ENCODE results near the gene VGLL4. TPM values are rescaled to one million over a fixed set of nuclear protein-coding genes. Genes with fewer than 3 reads are reported as not detected.

The VGLL4 gene
- total RNA-seq, 2 donors from 2014 or later, result 57.7 to 63.7 TPM

DNA sequence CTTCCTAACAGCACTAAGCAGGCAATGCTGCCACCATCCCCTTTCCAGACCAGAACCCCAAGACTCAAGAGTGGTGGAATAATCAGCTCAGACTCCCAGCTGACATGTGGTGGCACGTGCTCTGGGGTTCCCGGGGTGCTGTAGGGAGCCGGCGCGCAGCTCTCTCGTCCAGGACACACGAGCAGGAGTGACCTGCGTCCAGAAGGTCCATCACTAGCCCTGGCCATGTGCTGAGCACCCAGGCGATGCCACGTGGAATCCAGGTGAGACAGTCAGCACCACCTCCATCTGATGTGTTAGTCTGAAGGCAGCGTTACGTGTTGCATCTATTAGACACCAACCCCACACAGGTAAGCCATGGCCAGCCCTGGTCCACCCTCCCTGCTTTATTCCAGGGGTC lies 78.2 kb downstream of the VGLL4 start:
- H3K4me1 ChIP-seq, result no peaks in the 10 kb centered on the region

DNA sequence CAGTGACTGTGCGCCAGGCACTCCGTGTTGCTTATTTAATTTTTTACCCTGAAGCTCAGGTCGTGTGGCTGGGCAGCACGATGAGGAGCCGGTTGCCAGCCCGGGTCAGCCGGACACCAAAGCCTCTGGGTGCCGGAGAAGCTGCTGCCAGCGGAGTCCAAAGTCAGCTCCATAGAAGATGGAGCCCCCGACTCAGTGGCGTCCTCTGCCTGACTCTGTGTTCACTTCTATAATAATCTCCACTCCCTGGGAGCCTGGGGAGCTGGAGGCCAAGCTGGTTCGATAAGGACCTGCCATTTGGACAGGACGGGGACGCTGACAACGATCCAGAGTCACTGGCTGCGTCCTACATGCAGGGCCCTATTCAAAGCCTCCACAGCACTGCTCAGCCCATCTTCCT lies 78.6 kb downstream of the VGLL4 start:
- H3K4me1 ChIP-seq, result no peaks in the 10 kb centered on the region
- no peak for DNase-seq
- no peaks in the 10 kb centered on the region for H3K36me3 ChIP-seq
- TF ChIP-seq, protein P1, sequence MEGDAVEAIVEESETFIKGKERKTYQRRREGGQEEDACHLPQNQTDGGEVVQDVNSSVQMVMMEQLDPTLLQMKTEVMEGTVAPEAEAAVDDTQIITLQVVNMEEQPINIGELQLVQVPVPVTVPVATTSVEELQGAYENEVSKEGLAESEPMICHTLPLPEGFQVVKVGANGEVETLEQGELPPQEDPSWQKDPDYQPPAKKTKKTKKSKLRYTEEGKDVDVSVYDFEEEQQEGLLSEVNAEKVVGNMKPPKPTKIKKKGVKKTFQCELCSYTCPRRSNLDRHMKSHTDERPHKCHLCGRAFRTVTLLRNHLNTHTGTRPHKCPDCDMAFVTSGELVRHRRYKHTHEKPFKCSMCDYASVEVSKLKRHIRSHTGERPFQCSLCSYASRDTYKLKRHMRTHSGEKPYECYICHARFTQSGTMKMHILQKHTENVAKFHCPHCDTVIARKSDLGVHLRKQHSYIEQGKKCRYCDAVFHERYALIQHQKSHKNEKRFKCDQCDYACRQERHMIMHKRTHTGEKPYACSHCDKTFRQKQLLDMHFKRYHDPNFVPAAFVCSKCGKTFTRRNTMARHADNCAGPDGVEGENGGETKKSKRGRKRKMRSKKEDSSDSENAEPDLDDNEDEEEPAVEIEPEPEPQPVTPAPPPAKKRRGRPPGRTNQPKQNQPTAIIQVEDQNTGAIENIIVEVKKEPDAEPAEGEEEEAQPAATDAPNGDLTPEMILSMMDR (IDR thresholded peaks at IDR 0.05), result no peak
- intact Hi-C loops (cut with DNase I), result no loop called here
- no peak overlapping the region for H3K4me3 ChIP-seq
- H3K9ac ChIP-seq (ENCODE audit: low read depth in 2 of 2, low read length in 2 of 2), result no peak overlapping the region
- no peaks in the 10 kb centered on the region for H3K9me3 ChIP-seq
- no peak overlapping the region for H3K27ac ChIP-seq
- no peaks in the 10 kb centered on the region for H3K27me3 ChIP-seq

More for the DNA sequence above, 78.2 kb downstream of the VGLL4 start:
- DNase-seq, result no peak
- TF ChIP-seq, protein P1 (IDR thresholded peaks at IDR 0.05), result no peak
- H3K27me3 ChIP-seq, result no peaks in the 10 kb centered on the region
- H3K9ac ChIP-seq (ENCODE audit: low read depth in 2 of 2, low read length in 2 of 2), result no peak overlapping the region
- no peak overlapping the region for H3K27ac ChIP-seq
- no peaks in the 10 kb centered on the region for H3K36me3 ChIP-seq
- intact Hi-C loops (cut with DNase I), result no loop called here
- H3K4me3 ChIP-seq, result no peak overlapping the region
- no peaks in the 10 kb centered on the region for H3K9me3 ChIP-seq

DNA sequence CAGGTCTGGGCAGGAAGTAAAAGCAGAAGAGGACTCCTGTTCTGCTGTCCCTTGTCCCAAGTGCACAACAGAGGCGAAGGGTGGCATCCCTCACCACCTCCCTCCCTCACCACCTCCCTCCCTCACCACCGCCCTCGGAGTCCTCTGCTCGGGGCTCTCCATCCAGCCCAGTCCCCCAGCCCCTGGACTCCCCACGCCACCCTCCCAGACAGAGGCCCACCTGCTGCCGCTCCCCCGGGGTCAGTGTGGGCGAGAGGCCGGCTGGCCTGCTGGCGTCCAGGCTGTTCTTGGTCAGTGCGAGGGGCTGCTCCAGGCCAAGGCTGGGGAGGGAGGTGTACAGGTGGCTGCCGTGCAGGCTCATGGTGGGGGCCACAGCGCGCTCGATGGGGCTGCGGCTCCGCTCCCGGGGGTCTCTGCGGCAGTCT lies 79.1 kb downstream of the VGLL4 start:
- Histone ChIP-seq H3K4me3 (no peak overlapping the region), H3K9me3 (no peaks in the 10 kb centered on the region), H3K27me3 (no peaks in the 10 kb centered on the region), H3K27ac (no peak overlapping the region), H3K4me1 (no peaks in the 10 kb centered on the region), H3K36me3 (no peaks in the 10 kb centered on the region), H3K9ac (ENCODE audit: low read depth in 2 of 2, low read length in 2 of 2) (no peak overlapping the region)
- TF ChIP-seq, protein P1 (IDR thresholded peaks at IDR 0.05), result no peak
- DNase-seq, result no peak
- intact Hi-C loops (cut with DNase I), result no loop called here

DNA sequence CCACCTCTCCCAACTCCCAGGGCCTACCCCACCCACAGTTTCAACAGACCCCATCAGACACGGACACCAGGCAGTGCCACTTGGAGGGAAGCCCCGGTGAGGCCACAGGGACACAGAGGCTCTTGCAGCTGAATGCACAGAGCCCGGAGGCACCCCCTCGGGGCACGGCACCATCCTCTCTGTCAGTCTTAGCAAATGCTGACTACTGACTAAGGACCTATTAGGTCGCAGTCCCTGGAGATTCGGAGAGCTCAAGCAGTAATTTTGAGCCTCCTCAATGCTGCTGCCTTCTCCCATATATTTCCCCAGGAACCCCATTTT lies 79.9 kb downstream of the VGLL4 start:
- no peak overlapping the region for H3K9ac ChIP-seq (ENCODE audit: low read depth in 2 of 2, low read length in 2 of 2)
- H3K4me3 ChIP-seq, result no peak overlapping the region
- H3K27ac ChIP-seq, result no peak overlapping the region
- H3K27me3 ChIP-seq, result no peaks in the 10 kb centered on the region
- intact Hi-C loops (cut with DNase I), result no loop called here
- no peaks in the 10 kb centered on the region for H3K4me1 ChIP-seq
- TF ChIP-seq, protein P1 (IDR thresholded peaks at IDR 0.05), result no peak
- no peaks in the 10 kb centered on the region for H3K9me3 ChIP-seq
- H3K36me3 ChIP-seq, result no peaks in the 10 kb centered on the region
- DNase-seq, result no peak

DNA sequence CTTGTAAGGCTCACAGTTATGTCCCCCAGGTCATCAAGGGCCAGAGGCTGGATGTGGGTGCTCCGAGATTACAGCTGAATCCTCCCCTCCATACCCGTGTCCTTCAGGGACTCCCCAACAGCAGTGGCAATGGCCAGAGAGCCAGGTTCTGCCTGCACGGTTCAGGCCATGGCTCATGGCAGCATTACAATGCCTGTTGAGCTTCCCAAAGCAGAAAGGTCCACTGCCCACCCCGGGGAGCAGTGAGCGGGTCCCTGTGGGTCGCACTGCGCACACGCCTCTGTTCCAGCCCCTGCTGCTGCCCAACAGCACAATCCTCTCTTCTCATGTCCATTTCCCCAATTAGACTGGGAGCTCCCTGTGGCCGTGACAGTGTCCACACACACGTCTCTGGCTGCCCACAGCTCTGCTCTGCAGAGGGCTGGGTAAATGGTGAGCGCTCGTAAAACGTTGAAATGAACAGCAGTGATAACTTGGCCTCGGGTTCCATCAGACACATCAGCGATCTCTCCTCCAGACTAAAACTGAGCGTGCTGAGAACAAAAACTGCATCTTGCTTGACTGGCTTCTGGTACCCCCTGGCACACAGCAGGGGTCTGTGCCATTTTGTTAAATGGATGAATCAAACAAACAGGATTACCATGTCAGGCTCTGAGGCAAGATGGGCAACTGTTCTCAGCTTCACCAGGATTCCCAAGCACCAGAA lies 80.4 kb downstream of the VGLL4 start:
- H3K27ac ChIP-seq, result no peak overlapping the region
- no peaks in the 10 kb centered on the region for H3K27me3 ChIP-seq
- H3K36me3 ChIP-seq, result no peaks in the 10 kb centered on the region
- no peak overlapping the region for H3K4me3 ChIP-seq
- intact Hi-C loops (cut with DNase I), result no loop called here
- TF ChIP-seq, protein P1 (IDR thresholded peaks at IDR 0.05), result no peak
- no peaks in the 10 kb centered on the region for H3K4me1 ChIP-seq
- no peak overlapping the region for H3K9ac ChIP-seq (ENCODE audit: low read depth in 2 of 2, low read length in 2 of 2)
- DNase-seq, result no peak
- no peaks in the 10 kb centered on the region for H3K9me3 ChIP-seq
